Spleen (tissue), 13 donors: ENCODE measurements around the gene CPE. TPM values are rescaled to one million over a fixed set of nuclear protein-coding genes. Genes with fewer than 3 reads are reported as not detected.

Experiments
- DNase-seq: peaks from one replicate; pipeline ENCODE4 v3.0.0-alpha.2; 2020
- H3K27ac ChIP-seq, 8 donors: fragments of 200-600 bp; sonication (generic) in 7 of 8; 1 replicate in 4 of 8; 2 replicates in 4 of 8; pipeline versions ENCODE4 v1.5.0 to v1.8.0; 2016 to 2021; ENCODE audit warnings: inconsistent platforms in 4 of 8, mild to moderate bottlenecking in 4 of 8, moderate library complexity in 1 of 8
- H3K27me3 ChIP-seq, 7 donors: fragments of 200-600 bp; sonication (generic) in 6 of 7; replicated peaks in 1 of 7; 1 replicate in 4 of 7; 2 replicates in 3 of 7; pipeline versions ENCODE4 v1.5.0 to v1.8.0; 2016 to 2021; ENCODE audit warnings: inconsistent platforms in 3 of 7, mild to moderate bottlenecking in 1 of 7
- H3K36me3 ChIP-seq, 6 donors: fragments of 200-600 bp; sonication (generic) in 5 of 6; 1 replicate in 4 of 6; 2 replicates in 2 of 6; pipeline versions ENCODE4 v1.5.0 to v1.8.0; 2016 to 2021; ENCODE audit warnings: inconsistent platforms in 2 of 6
- H3K4me1 ChIP-seq, 6 donors: fragments of 200-600 bp; sonication (generic) in 5 of 6; 1 replicate in 3 of 6; 2 replicates in 3 of 6; pipeline versions ENCODE4 v1.5.0 to v1.8.0; 2016 to 2021; ENCODE audit warnings: inconsistent platforms in 3 of 6
- H3K4me3 ChIP-seq, 8 donors: fragments of 200-600 bp; sonication (generic) in 7 of 8; 1 replicate in 4 of 8; 2 replicates in 4 of 8; pipeline versions ENCODE4 v1.5.0 to v1.8.0; 2016 to 2021; ENCODE audit warnings: inconsistent platforms in 4 of 8, mild to moderate bottlenecking in 4 of 8, moderate library complexity in 2 of 8
- H3K9me3 ChIP-seq, 8 donors: fragments of 200-600 bp; sonication (generic) in 7 of 8; 1 replicate in 4 of 8; 2 replicates in 4 of 8; pipeline versions ENCODE4 v1.5.0 to v1.8.0; 2016 to 2021; ENCODE audit warnings: inconsistent platforms in 4 of 8
- POLR2A ChIP-seq, 3 donors: fragments of 450-650 bp; IDR thresholded peaks; one replicate each; pipeline ENCODE4 v1.5.1; 2017; ENCODE audit warnings: antibody characterized with exemption in 3 of 3, mild to moderate bottlenecking in 1 of 3
- POLR2AphosphoS5 ChIP-seq, 3 donors: sonication (generic); formaldehyde crosslinking; IDR thresholded peaks; one replicate each; pipeline ENCODE4 v1.5.1; 2017; ENCODE audit warnings: antibody characterized with exemption in 3 of 3
- WGBS, 5 donors: extraction: QIAGEN DNeasy Blood & Tissue Kit in 3 of 5; methylation state at CpG; one replicate each; pipeline versions ENCODE4 v1.1.5 to v1.1.7; 2013 to 2018; 5-methylcytosine and 5-hydroxymethylcytosine counted together
- intact Hi-C: fragments of 100-400 bp; cut with DNase I; formaldehyde crosslinking; loops from one replicate; pipeline ENCODE4 v1.15.0; 2023; ENCODE audit warnings: low total_unique reads
- long read RNA-seq, 2 donors: transcript quantifications; one replicate each; lab custom pipeline, GENCODE V29; 2026
- polyA plus RNA-seq, 3 donors: library from polyadenylated mRNA; stranded (reverse); fragments of 200-250 nt; gene quantifications; one replicate each; pipeline ENCODE4 v1.2.1, GENCODE V29; 2013
- total RNA-seq, 7 donors: library from RNA; depleted of rRNA in 3 of 7; stranded (reverse); fragments of >200 nt in 3 of 7; fragmentation: NEBNext Ultra II Directional in 4 of 7; extraction: Animal tissue kit (Norgen Biotek cat#: 25700) in 4 of 7; gene quantifications; one replicate each; pipeline versions ENCODE4 v1.1.0 to v1.2.1, GENCODE V29; 2016 to 2021
- TF ChIP-seq, protein P1 (sequence below), 11 experiments: fragments of 200-600 bp in 7 of 11; fragments of 450-650 bp in 4 of 11; sonication (generic) in 4 of 11; IDR thresholded peaks in 8 of 11; conservative IDR thresholded peaks in 3 of 11; 1 replicate in 7 of 11; 2 replicates in 4 of 11; pipeline versions ENCODE4 v1.4.0 to v1.8.0; 2016 to 2021; ENCODE audit warnings: antibody characterized with exemption in 11 of 11, inconsistent platforms in 4 of 11, mild to moderate bottlenecking in 1 of 11
- donor health status: healthy with polysubstance abuse.
- donor health status: DM: no; HTN: no; CAD: no; lungs with moderate emphysema.
- donor health status: DM: no; HTN: no; CAD: no.
- donor health status: Bipolar disorder and iron deficiency.
- donor health status: healthy.
- donor health status: DM: no; HTN: no; CAD: no.
- donor health status: DM: yes; HTN: yes; CAD: no.

The CPE gene
- total RNA-seq (1 to 10 TPM; 1.5 to 9.8 (median 7.2) TPM), polyA plus RNA-seq (1 to 10 TPM; 3.2 to 9.7 (median 5.3) TPM)
- long read RNA-seq, donor 1, transcript CPE-201 (9 exons, 2,421 nt) = major isoform, 6 of 11 reads
- long read RNA-seq, donor 1, partial matches to known transcripts = 5 of 11 reads
- long read RNA-seq, donor 1, other reads (novel, unspliced or antisense) = 0 of 11 reads
- long read RNA-seq, donor 2, transcript CPE-201 (9 exons, 2,421 nt) = major isoform, 25 of 61 reads
- long read RNA-seq, donor 2, partial matches to known transcripts = 36 of 61 reads
- long read RNA-seq, donor 2, other reads (novel, unspliced or antisense) = 0 of 61 reads

DNA sequence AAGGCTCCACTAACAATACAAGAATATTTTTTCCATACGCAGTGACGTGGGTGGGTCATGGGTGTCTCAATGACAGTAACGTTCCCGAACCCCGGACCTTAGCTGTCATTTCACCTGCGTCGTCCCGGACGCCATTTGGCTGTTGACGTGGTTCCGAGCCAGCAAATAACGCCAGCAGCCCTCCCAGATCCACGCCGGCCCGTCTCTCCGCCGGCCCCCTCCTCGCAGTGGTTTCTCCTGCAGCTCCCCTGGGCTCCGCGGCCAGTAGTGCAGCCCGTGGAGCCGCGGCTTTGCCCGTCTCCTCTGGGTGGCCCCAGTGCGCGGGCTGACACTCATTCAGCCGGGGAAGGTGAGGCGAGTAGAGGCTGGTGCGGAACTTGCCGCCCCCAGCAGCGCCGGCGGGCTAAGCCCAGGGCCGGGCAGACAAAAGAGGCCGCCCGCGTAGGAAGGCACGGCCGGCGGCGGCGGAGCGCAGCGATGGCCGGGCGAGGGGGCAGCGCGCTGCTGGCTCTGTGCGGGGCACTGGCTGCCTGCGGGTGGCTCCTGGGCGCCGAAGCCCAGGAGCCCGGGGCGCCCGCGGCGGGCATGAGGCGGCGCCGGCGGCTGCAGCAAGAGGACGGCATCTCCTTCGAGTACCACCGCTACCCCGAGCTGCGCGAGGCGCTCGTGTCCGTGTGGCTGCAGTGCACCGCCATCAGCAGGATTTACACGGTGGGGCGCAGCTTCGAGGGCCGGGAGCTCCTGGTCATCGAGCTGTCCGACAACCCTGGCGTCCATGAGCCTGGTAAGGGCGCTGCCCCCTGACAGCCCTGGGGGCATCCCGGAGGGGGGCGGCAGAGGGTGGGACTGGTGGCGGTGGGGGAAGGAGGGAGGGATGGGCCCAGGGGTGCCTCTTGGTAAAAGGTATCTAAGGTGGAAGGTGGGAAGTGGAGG lies at the start of gene CPE:
TSS of gene CPE (plus strand) at position 264 of the 933 bp plus-strand sequence. CDS start at position 478, 214 bp downstream.
- WGBS, 5 donors = 1 to 3% (median 2%) methylated on average over 32 to 82 of the region's 82 CpGs
- TF ChIP-seq POLR2AphosphoS5 (IDR thresholded peaks at IDR 0.05) (peak; percentile 45 to 79 (median 74)), POLR2A (IDR thresholded peaks at IDR 0.05) (no peak)
- TF ChIP-seq, protein P1, sequence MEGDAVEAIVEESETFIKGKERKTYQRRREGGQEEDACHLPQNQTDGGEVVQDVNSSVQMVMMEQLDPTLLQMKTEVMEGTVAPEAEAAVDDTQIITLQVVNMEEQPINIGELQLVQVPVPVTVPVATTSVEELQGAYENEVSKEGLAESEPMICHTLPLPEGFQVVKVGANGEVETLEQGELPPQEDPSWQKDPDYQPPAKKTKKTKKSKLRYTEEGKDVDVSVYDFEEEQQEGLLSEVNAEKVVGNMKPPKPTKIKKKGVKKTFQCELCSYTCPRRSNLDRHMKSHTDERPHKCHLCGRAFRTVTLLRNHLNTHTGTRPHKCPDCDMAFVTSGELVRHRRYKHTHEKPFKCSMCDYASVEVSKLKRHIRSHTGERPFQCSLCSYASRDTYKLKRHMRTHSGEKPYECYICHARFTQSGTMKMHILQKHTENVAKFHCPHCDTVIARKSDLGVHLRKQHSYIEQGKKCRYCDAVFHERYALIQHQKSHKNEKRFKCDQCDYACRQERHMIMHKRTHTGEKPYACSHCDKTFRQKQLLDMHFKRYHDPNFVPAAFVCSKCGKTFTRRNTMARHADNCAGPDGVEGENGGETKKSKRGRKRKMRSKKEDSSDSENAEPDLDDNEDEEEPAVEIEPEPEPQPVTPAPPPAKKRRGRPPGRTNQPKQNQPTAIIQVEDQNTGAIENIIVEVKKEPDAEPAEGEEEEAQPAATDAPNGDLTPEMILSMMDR (IDR thresholded peaks at IDR 0.05 in 8 of 11, conservative IDR thresholded peaks at IDR 0.05 in 3 of 11) = peak in 7 of 11 experiments; percentile 14 to 52 (median 38)
- peak; percentile 85 for DNase-seq
- H3K27me3 ChIP-seq = peaks cover 0 to 58% (median 33%) of the 10 kb centered on the region in 7 donors
- peak within 1 kb of the TSS; percentile 25 to 70 (median 41) for H3K4me3 ChIP-seq
- no peaks in the 10 kb centered on the region for H3K36me3 ChIP-seq
- H3K4me1 ChIP-seq = peaks cover 0 to 14% (median 12%) of the 10 kb centered on the region in 6 donors
- intact Hi-C loops = no loop called here
- peak within 1 kb of the TSS in 2 of 8 donors; percentile 19 to 26 for H3K27ac ChIP-seq
- H3K9me3 ChIP-seq = peaks cover 0 to 6% (median 0%) of the 10 kb centered on the region in 8 donors

DNA sequence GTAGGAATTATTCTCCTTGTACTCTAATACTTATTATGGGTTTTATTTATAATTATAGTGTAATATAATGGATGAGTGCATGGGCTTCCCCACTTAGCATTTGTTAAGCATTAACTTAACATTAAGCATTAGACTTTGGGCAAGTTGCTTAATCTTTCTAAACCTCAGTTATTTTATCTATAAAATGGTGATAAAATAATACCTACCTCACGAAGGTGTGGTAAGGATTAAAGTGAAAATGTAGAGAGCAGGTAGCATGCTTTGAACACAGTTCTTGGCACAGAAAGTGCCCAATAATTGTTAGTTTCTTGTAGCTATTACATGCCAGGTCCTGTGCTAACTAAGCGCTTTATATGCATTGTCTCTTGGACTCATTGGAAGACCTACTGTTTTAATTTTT lies 48.7 kb upstream of the CPE start:
- no peaks in the 10 kb centered on the region for H3K9me3 ChIP-seq
- no peak overlapping the region for H3K27ac ChIP-seq
- no peaks in the 10 kb centered on the region for H3K27me3 ChIP-seq
- no peak overlapping the region for H3K4me3 ChIP-seq
- intact Hi-C loops = no loop called here
- H3K4me1 ChIP-seq = peaks cover 10 to 69% (median 48%) of the 10 kb centered on the region in 6 donors
- 90 to 98% (median 96%) methylated on average over 2 of the region's 2 CpGs for WGBS, 5 donors
- DNase-seq = no peak
- peaks cover 0 to 36% (median 12%) of the 10 kb centered on the region in 6 donors for H3K36me3 ChIP-seq
- TF ChIP-seq, protein P1 (IDR thresholded peaks at IDR 0.05 in 8 of 11, conservative IDR thresholded peaks at IDR 0.05 in 3 of 11) = no peak
- TF ChIP-seq POLR2AphosphoS5 (IDR thresholded peaks at IDR 0.05) (no peak), POLR2A (IDR thresholded peaks at IDR 0.05) (no peak)

DNA sequence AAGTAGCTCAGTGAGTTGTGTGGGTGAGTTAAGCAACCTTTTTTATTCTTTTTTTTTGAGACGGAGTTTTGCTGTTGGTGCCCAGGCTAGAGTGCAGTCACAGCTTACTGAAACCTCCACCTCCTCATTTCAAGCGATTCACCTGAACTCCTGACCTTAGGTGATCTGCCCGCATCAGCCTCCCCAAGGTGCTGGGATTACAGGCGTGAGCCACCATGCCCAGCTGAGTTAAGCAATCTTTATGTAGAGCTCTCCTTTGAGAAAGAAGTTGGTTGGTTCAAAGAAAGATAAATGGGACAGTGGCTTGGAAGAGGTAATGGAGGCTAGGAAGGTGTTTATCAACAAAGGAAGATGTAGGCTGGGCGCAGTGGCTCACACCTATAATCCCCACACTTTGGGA lies 48.1 kb upstream of the CPE start:
- Histone ChIP-seq H3K27me3 (no peaks in the 10 kb centered on the region), H3K4me3 (no peak overlapping the region), H3K27ac (no peak overlapping the region), H3K9me3 (no peaks in the 10 kb centered on the region), H3K4me1 (peaks cover 10 to 65% (median 46%) of the 10 kb centered on the region in 6 donors), H3K36me3 (peaks cover 0 to 42% (median 12%) of the 10 kb centered on the region in 6 donors)
- 83 to 91% (median 88%) methylated on average over 5 of the region's 5 CpGs for WGBS, 5 donors
- intact Hi-C loops = no loop called here
- no peak for DNase-seq
- TF ChIP-seq, protein P1 (IDR thresholded peaks at IDR 0.05 in 8 of 11, conservative IDR thresholded peaks at IDR 0.05 in 3 of 11) = no peak
- TF ChIP-seq POLR2A (IDR thresholded peaks at IDR 0.05) (no peak), POLR2AphosphoS5 (IDR thresholded peaks at IDR 0.05) (no peak)
